ENCODE measurements around the gene DAAM2. TPM values are rescaled to one million over a fixed set of nuclear protein-coding genes. Genes with fewer than 3 reads are reported as not detected.

Gene DAAM2
- polyA plus RNA-seq, 2 of the 4 experiments (the other 2 are of a cell fraction), result not detected

- FAIRE-seq, result no peak
- CTCF ChIA-PET, result interaction anchor here (0.9 kb wide), 1 partner anchor 15 kb away, joined by 3 read pairs; no protein-coding TSS in a partner anchor
- TF ChIP-seq ZFP36 (IDR thresholded peaks at IDR 0.05; ENCODE audit: borderline replicate concordance, partially characterized antibody) (no peak), HES2 (IDR thresholded peaks at IDR 0.05) (no peak), MAX (IDR thresholded peaks at IDR 0.05) (no peak), KDM5A (IDR thresholded peaks at IDR 0.05) (no peak), EP300 (IDR thresholded peaks at IDR 0.05) (no peak), FOXS1 (CRISPR knock-in tag; IDR thresholded peaks at IDR 0.05) (no peak), BCL3 (IDR thresholded peaks at IDR 0.05) (no peak), FOSL2 (IDR thresholded peaks at IDR 0.05) (no peak), FOSL2 (CRISPR knock-in tag; IDR thresholded peaks at IDR 0.05) (no peak), TFCP2L1 (CRISPR knock-in tag; IDR thresholded peaks at IDR 0.05) (no peak), CHD2 (IDR thresholded peaks at IDR 0.05; ENCODE audit: low read length, partially characterized antibody) (no peak), RFX5 (IDR thresholded peaks at IDR 0.05) (no peak), ZSCAN20 (CRISPR knock-in tag; IDR thresholded peaks at IDR 0.05) (no peak)
- no peaks in the 10 kb centered on the region for H3K4me1 ChIP-seq
- H3K9me3 ChIP-seq, result no peaks in the 10 kb centered on the region
- no peak for ATAC-seq
- 38% methylated on average over 3 of the region's 3 CpGs for WGBS (ENCODE audit: missing lambda C conversion rate)
- H3K27ac ChIP-seq, result no peak overlapping the region
- POLR2A ChIA-PET, result no interaction called here
- no peak overlapping the region for H3K4me3 ChIP-seq
- H3K4me2 ChIP-seq, result no peak overlapping the region
- no peak for DNase-seq (ENCODE audit: low read depth in 1 of 2, low spot score in 1 of 2)
These were observed 16.2 kb downstream of the DAAM2 start for GRCh38 chr6:39808346-39808745.

GRCh38 chr6:39808964-39809363 lies 16.8 kb downstream of the DAAM2 start:
- POLR2A ChIA-PET, result no interaction called here
- 22% methylated on average over 5 of the region's 5 CpGs for WGBS (ENCODE audit: missing lambda C conversion rate)
- Histone ChIP-seq H3K4me3 (no peak overlapping the region), H3K27ac (no peak overlapping the region), H3K4me2 (no peak overlapping the region), H3K9me3 (no peaks in the 10 kb centered on the region), H3K4me1 (no peaks in the 10 kb centered on the region)
- no peak for DNase-seq (ENCODE audit: low read depth in 1 of 2, low spot score in 1 of 2)
- CTCF ChIA-PET, result interaction anchor here (0.9 kb wide), 1 partner anchor 15 kb away, joined by 3 read pairs; no protein-coding TSS in a partner anchor
- no peak for ATAC-seq
- TF ChIP-seq GATA3 (IDR thresholded peaks at IDR 0.05; ENCODE audit: borderline replicate concordance) (no peak), ESRRA (IDR thresholded peaks at IDR 0.05; ENCODE audit: borderline replicate concordance, low read length) (no peak), BCL3 (IDR thresholded peaks at IDR 0.05) (no peak), JUN (IDR thresholded peaks at IDR 0.05) (no peak), TP53 (CRISPR knock-in tag; IDR thresholded peaks at IDR 0.05) (no peak), CHD2 (IDR thresholded peaks at IDR 0.05; ENCODE audit: low read length, partially characterized antibody) (no peak), EP300 (IDR thresholded peaks at IDR 0.05) (no peak), ELK1 (IDR thresholded peaks at IDR 0.05; ENCODE audit: low read depth, low read length) (no peak), RAD21 (conservative IDR thresholded peaks at IDR 0.05 in 1 of 2, IDR thresholded peaks at IDR 0.05 in 1 of 2) (no peak), HOXA7 (CRISPR knock-in tag; IDR thresholded peaks at IDR 0.05) (no peak), ZC3H11A (IDR thresholded peaks at IDR 0.05) (no peak)
- no peak for FAIRE-seq

GRCh38 chr6:39811835-39812345 lies 19.7 kb downstream of the DAAM2 start:
- ChIA-PET CTCF (no interaction called here), POLR2A (no interaction called here)
- Histone ChIP-seq H3K4me1 (no peaks in the 10 kb centered on the region), H3K4me2 (no peak overlapping the region), H3K4me3 (no peak overlapping the region), H3K27ac (no peak overlapping the region), H3K9me3 (no peaks in the 10 kb centered on the region)
- ATAC-seq, result no peak
- no peak for FAIRE-seq
- 0% methylated on average over 3 of the region's 3 CpGs for WGBS (ENCODE audit: missing lambda C conversion rate)
- TF ChIP-seq MAX (IDR thresholded peaks at IDR 0.05) (no peak), TP53 (CRISPR knock-in tag; IDR thresholded peaks at IDR 0.05) (no peak), POLR2A (IDR thresholded peaks at IDR 0.05; ENCODE audit: low read length) (no peak), HOXB13 (CRISPR knock-in tag; IDR thresholded peaks at IDR 0.05; ENCODE audit: low read depth) (no peak), CBX8 (IDR thresholded peaks at IDR 0.05) (no peak), HES2 (IDR thresholded peaks at IDR 0.05) (no peak), NPAS2 (CRISPR knock-in tag; IDR thresholded peaks at IDR 0.05; ENCODE audit: borderline replicate concordance) (no peak)
- DNase-seq (ENCODE audit: low read depth in 1 of 2, low spot score in 1 of 2), result no peak
